NOMO-1 (cell line): ENCODE data around the gene GPC6.
"Not testable (repeated sequence)": the region's sequence is repeated elsewhere in the genome, so short reads cannot be mapped to it uniquely, and the experiment has no call there.

ENCODE experiments used
- DNase-seq, 2 experiments: peaks; one replicate each; lab custom pipeline; 2025; ENCODE audit not compliant: unreplicated experiment in 2 of 2; lab: John Stamatoyannopoulos, UW

The GPC6 gene

GRCh38 chr13:93480553-93481106, 254.0 kb downstream of the GPC6 start:
- no peak for DNase-seq

- not testable (repeated sequence) for DNase-seq
These were observed 269.5 kb downstream of the GPC6 start for GRCh38 chr13:93496117-93496516.

GRCh38 chr13:93496985-93497673, 270.5 kb downstream of the GPC6 start:
- DNase-seq = no peak

- no peak for DNase-seq
These were observed 273.4 kb downstream of the GPC6 start for GRCh38 chr13:93499991-93500390.

- no peak for DNase-seq
These were observed 275.5 kb downstream of the GPC6 start for GRCh38 chr13:93502071-93502470.

- DNase-seq = no peak
These were observed 276.5 kb downstream of the GPC6 start for GRCh38 chr13:93502987-93503615.

GRCh38 chr13:93505104-93505952, 278.7 kb downstream of the GPC6 start:
- no peak for DNase-seq

- DNase-seq = no peak
These were observed 284.4 kb downstream of the GPC6 start for GRCh38 chr13:93511011-93511410.

GRCh38 chr13:93515267-93515666, 288.7 kb downstream of the GPC6 start:
- DNase-seq = no peak

- no peak for DNase-seq
These were observed 291.1 kb downstream of the GPC6 start for GRCh38 chr13:93517658-93518057.

GRCh38 chr13:93521307-93521706, 294.7 kb downstream of the GPC6 start:
- DNase-seq = no peak

GRCh38 chr13:93522501-93522900, 295.9 kb downstream of the GPC6 start:
- no peak for DNase-seq

- DNase-seq = no peak
These were observed 298.5 kb downstream of the GPC6 start for GRCh38 chr13:93525087-93525486.

- no peak for DNase-seq
These were observed 301.2 kb downstream of the GPC6 start for GRCh38 chr13:93527748-93528297.

GRCh38 chr13:93529961-93530360, 303.4 kb downstream of the GPC6 start:
- no peak for DNase-seq

- DNase-seq = no peak
These were observed 307.6 kb downstream of the GPC6 start for GRCh38 chr13:93534181-93534700.

- DNase-seq = no peak
These were observed 308.6 kb downstream of the GPC6 start for GRCh38 chr13:93535251-93535650.

GRCh38 chr13:93539914-93540313, 313.3 kb downstream of the GPC6 start:
- no peak for DNase-seq

GRCh38 chr13:93547886-93548285, 321.3 kb downstream of the GPC6 start:
- DNase-seq = no peak

GRCh38 chr13:93549326-93550005, 322.9 kb downstream of the GPC6 start:
- no peak for DNase-seq
